Thyroid gland (tissue), 4 donors: ENCODE data around the gene RPS6KA5.

Experiments
- CTCF ChIP-seq, 6 experiments: fragments of 200-600 bp in 3 of 6; fragments of 450-650 bp in 3 of 6; sonication (generic) in 3 of 6; IDR thresholded peaks; one replicate each; pipeline ENCODE4 v1.5.1; 2016 to 2019; ENCODE audit warnings: antibody characterized with exemption in 6 of 6, mild to moderate bottlenecking in 2 of 6, inconsistent platforms in 1 of 6, moderate library complexity in 1 of 6
- POLR2A ChIP-seq, 2 donors: fragments of 450-650 bp; IDR thresholded peaks; one replicate each; pipeline ENCODE4 v1.6.1; 2017; ENCODE audit warnings: antibody characterized with exemption in 2 of 2, mild to moderate bottlenecking in 2 of 2, moderate library complexity in 1 of 2

GRCh38 chr14:90839889-90840266 is 220.6 kb downstream of the RPS6KA5 start:
- TF ChIP-seq CTCF (IDR thresholded peaks at IDR 0.05) (no peak), POLR2A (IDR thresholded peaks at IDR 0.05) (no peak)
